LNCaP clone FGC (cell line): Measurements from ENCODE around the gene SPTB.

Experiments used
- DNase-seq: peaks from one replicate; pipeline ENCODE4 v3.0.0-alpha.2; 2011; ENCODE audit warnings: low read depth
- H3K4me3 ChIP-seq: 2 replicates; pipeline ENCODE4 v1.5.1; 2011; ENCODE audit warnings: mild to moderate bottlenecking, low read depth, low read length, control low read depth
- TF ChIP-seq, protein P1 (sequence below): IDR thresholded peaks from 2 replicates; pipeline ENCODE4 v1.5.1; 2012; ENCODE audit warnings: mild to moderate bottlenecking; ENCODE audit not compliant: control insufficient read depth, insufficient read depth; ENCODE audit errors: extremely low read depth

SPTB gene

DNA sequence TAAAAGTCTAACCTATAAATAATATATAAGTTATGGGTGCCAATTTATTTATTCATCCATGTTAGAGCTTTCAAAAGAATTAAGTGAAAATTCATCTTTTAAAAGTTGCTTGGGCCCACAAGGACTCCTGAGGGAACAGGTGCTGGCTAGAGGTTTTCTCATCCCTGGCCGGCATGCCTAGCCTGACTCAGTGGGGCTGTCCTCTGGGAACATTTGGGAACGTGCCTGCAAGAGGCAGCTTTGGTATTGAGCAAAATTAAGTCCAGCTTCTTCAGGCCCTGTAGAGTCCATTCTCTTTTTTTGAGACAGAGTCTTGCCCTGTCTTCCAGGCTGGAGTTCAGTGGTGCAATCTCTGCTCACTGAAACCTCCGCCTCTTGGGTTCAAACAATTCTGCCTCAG, 44.7 kb downstream of the SPTB start:
- no peak overlapping the region for H3K4me3 ChIP-seq
- TF ChIP-seq, protein P1, sequence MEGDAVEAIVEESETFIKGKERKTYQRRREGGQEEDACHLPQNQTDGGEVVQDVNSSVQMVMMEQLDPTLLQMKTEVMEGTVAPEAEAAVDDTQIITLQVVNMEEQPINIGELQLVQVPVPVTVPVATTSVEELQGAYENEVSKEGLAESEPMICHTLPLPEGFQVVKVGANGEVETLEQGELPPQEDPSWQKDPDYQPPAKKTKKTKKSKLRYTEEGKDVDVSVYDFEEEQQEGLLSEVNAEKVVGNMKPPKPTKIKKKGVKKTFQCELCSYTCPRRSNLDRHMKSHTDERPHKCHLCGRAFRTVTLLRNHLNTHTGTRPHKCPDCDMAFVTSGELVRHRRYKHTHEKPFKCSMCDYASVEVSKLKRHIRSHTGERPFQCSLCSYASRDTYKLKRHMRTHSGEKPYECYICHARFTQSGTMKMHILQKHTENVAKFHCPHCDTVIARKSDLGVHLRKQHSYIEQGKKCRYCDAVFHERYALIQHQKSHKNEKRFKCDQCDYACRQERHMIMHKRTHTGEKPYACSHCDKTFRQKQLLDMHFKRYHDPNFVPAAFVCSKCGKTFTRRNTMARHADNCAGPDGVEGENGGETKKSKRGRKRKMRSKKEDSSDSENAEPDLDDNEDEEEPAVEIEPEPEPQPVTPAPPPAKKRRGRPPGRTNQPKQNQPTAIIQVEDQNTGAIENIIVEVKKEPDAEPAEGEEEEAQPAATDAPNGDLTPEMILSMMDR, result no peak
- DNase-seq, result no peak

DNA sequence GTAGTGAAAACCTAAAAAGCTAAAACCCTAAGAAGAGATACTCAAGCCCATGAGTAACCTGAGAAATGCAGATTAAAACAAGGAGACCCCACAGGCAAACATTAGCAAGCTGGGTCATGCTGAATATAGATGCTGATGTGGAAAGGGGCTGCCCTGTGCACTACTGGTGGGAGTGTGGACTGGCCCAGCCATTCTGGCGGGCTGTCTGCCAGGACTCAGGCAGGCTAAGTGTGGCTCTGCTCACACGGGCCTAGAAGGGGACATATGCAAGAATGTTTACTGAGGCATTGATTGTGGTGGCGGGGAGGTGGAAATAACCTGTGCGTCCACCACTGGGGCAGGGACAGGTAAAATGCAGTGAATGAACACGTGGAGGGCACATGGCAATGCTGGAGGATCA, 48.3 kb downstream of the SPTB start:
- no peak for DNase-seq
- TF ChIP-seq, protein P1, result no peak
- no peak overlapping the region for H3K4me3 ChIP-seq

DNA sequence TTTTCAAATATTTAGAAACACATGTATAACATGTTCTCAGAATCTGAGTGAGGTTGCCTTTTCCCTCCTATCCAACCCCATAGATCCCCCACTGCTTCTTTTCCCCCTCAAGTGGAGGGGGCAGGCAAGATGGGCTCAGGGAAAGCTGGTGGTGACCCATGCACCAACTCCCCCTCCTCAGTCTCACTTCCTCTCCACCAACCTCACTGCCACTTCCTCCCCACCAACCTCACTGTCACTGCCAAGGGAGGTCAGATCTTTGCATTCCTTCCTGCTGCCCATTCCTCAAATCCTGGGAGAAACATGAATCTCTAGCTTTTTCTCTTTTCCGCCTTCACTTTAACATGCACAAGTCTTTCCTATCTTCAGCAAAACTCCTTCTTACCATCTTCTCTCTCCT, 48.7 kb downstream of the SPTB start:
- TF ChIP-seq, protein P1, result no peak
- DNase-seq, result no peak
- no peak overlapping the region for H3K4me3 ChIP-seq

GRCh38 chr14:64828071-64828470, 51.6 kb downstream of the SPTB start:
- TF ChIP-seq, protein P1, result no peak
- DNase-seq, result no peak
- no peak overlapping the region for H3K4me3 ChIP-seq

- no peak for DNase-seq
- TF ChIP-seq, protein P1, result no peak
- no peak overlapping the region for H3K4me3 ChIP-seq
Observed at GRCh38 chr14:64826845-64827244, 52.9 kb downstream of the SPTB start.

GRCh38 chr14:64826333-64826732, 53.4 kb downstream of the SPTB start:
- no peak overlapping the region for H3K4me3 ChIP-seq
- TF ChIP-seq, protein P1, result no peak
- no peak for DNase-seq

GRCh38 chr14:64825509-64825908, 54.2 kb downstream of the SPTB start:
- DNase-seq, result no peak
- TF ChIP-seq, protein P1, result no peak
- H3K4me3 ChIP-seq, result no peak overlapping the region
